Stimulated activated CD4-positive, alpha-beta T cell treated with anti-CD3 and anti-CD28 coated beads, Interleukin-15, amount 100 ng/mL, for 48 hours (primary cell): Measurements from ENCODE around the gene GRM5.
"Not testable (repeated sequence)": the region's sequence is repeated elsewhere in the genome, so short reads cannot be mapped to it uniquely, and the experiment has no call there.

Source experiments
- DNase-seq, 2 donors: peaks; one replicate each; pipeline ENCODE4 v3.0.0-alpha.2; 2020; ENCODE audit warnings: low read depth in 2 of 2

Gene GRM5

DNA sequence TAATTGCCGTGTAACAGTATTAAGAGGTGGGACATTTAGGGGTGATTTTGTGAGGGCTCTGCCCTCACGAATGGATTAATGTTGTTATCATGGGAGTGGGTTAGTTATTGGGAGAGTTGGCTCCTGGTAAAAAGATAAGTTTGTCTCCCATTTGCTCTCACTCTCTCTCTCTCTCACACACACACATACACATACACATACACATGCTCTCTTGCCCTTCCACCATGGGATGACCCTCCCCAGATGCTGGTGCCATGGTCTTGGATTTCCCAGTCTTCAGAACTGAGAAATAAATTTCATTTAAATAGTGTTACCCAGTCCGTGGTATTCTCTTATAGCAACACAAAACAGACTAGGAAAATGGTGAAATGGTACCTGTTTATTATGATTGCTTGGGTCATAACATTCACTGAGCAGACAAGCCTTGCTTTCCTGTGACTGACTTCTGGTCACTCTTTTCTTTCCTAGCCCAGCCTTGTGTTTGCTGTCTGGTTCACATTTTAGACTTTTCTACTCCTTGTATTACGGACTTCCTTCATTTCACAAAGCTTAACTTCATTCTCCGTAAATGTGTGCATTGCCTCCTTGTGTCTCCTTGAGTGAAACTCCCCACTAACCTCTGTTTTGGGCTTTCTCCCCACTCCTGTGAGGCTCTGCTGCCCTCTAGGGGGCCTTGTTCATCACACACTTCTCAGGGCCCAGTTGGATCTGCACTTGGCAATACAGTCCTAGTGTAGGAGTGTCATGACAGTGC is 521.7 kb downstream of the GRM5 start:
- peak; percentile 41 to 69 for DNase-seq

DNA sequence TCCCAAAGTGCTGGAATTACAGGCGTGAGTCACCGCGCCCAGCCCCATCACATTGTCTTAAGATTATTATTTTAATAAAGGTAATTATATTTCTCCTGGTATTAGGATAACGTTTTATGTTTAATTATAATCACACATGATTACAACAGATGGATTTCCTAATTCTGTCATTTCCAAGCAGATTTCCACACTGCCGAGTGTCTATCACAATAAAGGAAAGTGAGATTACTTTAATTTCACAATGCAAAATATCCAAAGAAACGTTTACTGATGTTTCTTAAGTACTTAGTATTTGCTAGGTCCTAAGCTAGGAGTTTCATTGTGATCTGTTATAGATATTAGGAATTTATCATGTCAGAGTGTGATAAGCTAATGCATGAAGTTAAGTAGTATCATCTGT is 524.8 kb downstream of the GRM5 start:
- DNase-seq: no peak

GRCh38 chr11:88538098-88538497 is 527.7 kb downstream of the GRM5 start:
- no peak for DNase-seq

- DNase-seq: no peak
These were observed 528.2 kb downstream of the GRM5 start for GRCh38 chr11:88537613-88538012.

GRCh38 chr11:88536616-88537265 is 529.0 kb downstream of the GRM5 start:
- DNase-seq: no peak

- DNase-seq: no peak
These were observed 529.8 kb downstream of the GRM5 start for GRCh38 chr11:88535916-88536547.

DNA sequence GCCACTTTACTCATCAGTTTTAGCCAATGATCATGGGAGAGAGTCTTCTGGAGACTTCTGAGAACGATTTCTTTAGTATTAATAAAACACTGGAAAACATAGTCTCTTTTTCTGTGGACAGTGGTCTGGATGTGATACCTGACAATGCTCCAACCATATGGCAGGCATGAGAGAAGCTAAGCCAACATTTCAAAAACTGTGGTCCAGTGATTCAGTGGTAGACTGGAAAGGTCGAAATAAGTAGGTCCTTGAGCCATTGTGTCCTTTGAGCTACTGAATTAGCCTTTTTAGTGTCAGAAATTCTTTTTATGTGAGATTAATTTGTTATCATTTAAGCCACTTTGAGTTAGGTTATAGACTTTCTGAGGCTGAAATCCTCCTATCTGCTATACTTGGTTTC is 530.5 kb downstream of the GRM5 start:
- no peak for DNase-seq

- not testable (repeated sequence) for DNase-seq
These were observed 531.1 kb downstream of the GRM5 start for GRCh38 chr11:88534706-88535105.

GRCh38 chr11:88534185-88534584 is 531.6 kb downstream of the GRM5 start:
- DNase-seq: no peak

- no peak for DNase-seq
These were observed 532.8 kb downstream of the GRM5 start for GRCh38 chr11:88533001-88533400.

GRCh38 chr11:88531831-88532230 is 534.0 kb downstream of the GRM5 start:
- DNase-seq: no peak

DNA sequence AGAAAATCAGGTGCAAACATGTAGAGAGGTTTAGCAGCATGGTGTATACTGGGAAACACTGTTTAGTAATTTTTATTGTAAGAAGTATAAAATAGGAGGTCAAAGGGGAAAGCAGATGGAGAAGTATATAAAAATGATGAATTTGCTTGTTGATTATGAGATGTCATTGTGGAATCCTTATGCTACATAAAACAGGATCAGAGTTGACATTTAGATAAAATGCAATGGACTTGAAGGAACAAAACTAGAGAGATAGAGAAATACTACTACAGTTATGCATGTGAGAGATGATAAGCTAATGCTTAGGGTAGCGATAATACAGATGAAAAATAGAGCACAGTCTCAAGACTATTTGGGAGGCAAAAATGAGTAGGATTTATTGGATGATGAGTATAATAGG is 536.4 kb downstream of the GRM5 start:
- DNase-seq: no peak

DNA sequence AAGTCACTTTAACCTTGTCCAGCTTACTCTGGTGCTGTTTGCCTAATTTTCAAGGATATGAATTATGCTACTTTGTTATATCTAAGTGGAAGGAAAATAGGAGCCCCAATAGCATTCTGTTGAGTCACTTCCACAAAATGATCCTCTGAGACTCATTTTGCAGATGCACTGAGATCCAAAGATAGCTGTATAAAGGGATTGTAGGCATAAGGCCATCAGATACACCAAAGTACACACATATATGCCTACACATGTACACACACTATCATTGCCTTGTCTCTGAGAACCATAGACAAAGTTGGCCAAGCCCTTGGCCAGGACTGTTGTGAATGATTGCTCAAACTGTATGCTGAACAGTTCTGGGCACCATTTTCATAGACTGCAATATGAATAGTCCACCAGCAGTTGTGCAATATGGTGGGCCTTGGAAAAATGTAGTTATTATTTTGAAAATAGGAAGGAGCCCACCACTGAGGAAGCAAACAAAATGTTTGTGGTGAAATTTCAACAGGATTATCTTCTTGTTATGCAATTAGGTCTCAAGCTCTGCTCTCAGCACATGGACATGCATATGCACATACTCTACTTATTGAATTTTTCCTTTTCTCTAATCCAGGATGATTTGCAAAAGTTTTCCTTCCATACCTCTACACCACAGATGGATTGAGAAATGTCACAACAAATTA is 542.3 kb downstream of the GRM5 start:
- no peak for DNase-seq

GRCh38 chr11:88522624-88523385 is 543.0 kb downstream of the GRM5 start:
- no peak for DNase-seq

DNA sequence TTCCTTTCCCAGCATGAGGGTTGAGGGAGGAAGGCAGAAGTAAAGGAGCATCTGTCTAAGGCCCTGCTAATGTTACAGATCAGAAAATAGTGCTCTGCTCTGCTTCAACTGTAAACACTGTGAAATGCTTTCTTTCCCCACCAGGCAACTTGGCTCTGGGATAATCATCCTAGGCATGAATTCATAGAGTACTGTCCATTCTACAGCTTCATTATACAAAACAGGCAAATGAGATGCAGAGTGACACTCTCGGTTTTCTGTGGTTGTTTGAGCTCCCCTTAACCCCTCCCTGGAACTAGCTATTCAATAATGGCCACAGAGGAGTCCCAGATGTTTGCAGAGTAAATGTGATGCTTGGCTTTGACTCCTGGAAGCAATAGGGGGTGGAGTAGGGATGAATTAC is 544.0 kb downstream of the GRM5 start:
- DNase-seq: no peak

DNA sequence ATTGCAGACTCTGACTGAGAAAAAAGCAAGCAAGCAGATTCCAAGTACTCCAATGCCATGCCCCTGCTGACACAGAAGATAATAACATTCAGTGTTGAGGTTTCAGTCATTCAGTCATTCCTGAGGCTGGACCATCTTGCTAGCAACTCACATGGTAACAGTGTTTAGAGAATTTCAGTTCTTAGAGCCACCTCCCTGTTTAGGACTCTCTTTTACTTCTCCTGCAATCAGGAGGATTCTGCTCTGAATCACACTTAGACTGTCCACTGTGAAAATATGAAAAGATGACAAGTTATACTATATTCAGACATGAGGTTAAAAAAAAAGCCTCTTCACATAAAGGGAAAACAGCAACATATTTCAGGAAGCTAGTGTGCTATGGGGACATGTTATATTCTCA is 544.4 kb downstream of the GRM5 start:
- no peak for DNase-seq

- DNase-seq: no peak
These were observed 545.4 kb downstream of the GRM5 start for GRCh38 chr11:88520391-88520790.

- no peak for DNase-seq
These were observed 550.8 kb downstream of the GRM5 start for GRCh38 chr11:88515002-88515401.

DNA sequence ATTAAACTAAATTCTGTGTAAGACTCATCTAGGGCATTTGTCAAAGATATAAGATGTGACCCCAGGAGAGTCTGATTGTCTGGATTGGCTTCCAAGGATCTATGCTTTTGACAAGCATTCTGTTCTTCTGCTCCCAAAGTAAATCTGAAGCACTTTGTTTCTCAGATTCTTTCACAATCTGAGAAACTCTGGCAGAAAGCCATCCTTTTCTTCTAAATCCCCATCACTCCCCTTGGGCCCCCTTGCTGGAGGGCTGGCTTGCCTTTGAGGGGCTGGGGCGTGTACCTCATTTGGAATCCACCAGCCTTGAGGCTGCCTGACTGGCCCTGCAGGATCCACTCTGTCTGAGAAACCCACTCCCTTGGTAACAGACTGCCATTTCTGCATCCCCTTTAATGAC is 554.8 kb downstream of the GRM5 start:
- DNase-seq: no peak

DNA sequence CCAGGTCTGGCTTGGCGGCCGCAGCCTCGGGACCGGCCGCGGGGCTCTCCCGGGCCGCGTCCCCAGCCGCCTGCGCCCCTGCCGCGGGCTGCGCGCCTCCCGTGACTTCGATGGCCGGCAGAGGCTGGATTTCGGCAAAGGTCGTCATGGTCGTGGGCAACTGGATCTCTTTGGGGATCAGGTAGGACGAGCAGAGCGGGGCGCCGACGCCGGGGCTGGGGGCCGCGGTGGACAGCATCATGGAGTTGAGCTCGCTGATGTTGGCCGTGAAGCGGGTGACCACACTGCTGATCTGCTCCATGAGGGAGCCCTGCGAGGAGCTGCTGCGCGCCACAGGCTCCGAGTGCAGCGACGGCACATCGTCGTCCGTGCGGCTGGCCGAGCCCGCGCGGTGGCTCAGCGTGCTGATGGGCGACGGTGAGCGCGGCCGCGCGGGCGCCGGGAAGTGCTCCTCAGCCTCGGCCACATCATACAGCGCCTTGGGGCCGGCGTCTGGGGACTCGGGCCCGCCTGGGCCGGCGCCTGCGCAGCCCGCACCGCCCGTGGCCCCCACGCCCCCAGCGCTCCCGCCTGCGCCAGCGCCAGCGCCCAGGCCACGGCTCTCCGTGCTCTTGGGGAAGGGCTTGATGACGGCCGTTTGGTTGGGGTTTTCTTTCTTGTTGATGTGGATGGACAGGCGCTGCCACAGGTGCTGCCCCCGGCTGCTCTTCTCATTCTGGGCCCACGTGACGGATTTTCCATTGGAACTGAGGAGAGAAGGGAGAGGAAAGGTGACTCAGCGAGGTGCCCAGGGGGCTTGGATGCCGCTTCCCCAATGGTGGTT is 556.8 kb downstream of the GRM5 start:
- peak in 1 of 2 donors; percentile 2 for DNase-seq

DNA sequence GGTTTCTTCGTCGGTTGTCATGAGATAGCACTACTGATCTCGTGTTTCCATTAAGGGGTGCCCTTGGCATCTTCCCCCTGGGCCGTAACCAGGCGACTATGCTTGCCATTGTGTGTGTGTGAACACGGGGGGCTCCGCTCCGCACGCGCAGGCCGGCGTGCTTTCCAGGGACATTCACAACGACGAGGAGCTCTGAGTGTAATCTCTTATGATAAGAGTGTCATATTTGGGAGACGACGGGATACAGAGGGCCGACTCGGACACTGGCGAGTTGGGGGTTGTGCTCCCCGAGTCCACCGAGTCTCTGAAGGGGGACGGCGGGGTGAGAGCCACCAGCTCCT is 557.4 kb downstream of the GRM5 start:
- no peak for DNase-seq
